ENCODE data around the gene ACADVL.

The ACADVL gene

DNA sequence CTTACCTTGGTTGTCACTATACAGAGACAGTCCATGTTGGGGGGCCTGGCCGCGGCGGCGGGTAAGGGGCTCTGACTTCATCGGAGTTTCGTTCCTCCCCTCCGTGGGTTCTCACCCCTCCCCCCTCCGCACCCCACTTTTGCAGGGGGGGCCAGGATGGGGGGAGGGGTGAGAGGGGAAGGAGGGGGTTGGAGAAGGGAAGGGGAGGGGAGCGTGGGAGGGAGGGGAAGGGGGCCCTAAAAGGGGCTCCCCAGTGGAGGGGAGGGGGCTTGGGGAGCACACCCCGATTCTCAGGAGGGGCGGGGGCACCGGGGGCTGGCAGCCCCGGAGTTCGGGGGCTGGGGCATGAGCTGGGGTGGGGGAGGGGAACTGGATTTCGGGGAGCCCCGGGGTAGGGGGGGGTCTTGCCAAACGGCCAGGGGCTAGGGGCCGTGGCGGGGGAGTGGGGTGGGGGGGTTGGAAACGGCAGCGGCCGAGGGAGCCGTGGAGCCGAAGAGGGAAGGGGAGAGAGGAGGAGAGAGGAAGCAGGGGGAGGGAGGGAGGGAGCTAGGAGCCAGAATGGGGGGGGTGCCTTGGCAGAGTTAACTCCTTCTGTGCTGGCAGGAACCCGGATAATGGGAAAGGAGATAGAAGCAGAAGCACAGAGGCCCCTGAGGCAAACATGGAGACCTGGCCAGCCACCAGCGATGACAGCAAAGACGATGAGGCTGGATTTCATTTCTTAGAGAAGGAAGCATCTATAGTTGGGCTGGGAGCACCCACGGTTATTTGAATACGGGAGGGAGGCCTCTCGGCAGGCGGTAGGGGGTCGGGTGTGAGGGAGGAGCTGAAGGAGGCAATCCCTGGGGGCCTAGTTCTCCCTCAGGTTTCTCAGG lies 2.4 kb upstream of the ACADVL start:
- DNase-seq = peak; percentile 26

DNA sequence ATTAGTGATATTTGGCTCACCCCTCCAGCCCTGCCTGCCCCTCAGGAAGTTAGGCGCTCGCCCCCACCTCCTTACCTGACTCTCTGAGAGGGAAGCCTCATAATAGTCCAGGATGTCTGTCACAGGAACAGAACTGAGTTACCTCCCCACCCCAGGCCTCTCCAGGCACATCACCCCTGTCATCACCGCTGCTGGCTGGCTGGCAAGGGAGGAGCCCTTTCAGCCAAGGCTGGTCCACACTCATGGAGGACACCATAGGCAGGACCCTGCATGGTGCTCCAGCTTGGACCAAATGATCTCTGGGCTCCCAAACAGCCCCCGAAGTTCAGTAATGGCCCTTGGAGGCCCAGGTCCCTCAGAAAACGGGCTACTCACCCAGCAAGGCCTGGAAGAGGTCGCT lies 1.6 kb upstream of the ACADVL start:
- DNase-seq = no peak

DNA sequence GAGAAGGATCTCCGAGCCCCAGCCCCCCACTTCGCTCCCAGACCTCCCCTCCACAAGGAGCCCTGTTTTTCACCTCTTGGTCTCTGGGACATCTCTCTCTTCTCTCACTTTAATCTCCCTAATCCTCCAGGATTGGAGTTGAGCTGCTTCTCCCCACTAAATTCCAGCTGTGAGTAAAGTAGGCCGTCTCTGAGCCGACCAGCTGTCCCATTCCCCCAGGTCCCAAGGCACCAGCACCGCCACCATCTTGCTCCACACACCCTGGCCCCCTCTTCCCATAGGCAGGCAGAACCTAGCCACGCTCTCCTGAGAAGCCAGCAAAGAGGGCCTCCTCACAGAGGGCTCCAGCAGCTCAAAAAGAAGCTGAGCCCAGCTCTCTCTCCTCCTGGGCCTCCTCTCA lies 980 bp upstream of the ACADVL start:
- DNase-seq = no peak

DNA sequence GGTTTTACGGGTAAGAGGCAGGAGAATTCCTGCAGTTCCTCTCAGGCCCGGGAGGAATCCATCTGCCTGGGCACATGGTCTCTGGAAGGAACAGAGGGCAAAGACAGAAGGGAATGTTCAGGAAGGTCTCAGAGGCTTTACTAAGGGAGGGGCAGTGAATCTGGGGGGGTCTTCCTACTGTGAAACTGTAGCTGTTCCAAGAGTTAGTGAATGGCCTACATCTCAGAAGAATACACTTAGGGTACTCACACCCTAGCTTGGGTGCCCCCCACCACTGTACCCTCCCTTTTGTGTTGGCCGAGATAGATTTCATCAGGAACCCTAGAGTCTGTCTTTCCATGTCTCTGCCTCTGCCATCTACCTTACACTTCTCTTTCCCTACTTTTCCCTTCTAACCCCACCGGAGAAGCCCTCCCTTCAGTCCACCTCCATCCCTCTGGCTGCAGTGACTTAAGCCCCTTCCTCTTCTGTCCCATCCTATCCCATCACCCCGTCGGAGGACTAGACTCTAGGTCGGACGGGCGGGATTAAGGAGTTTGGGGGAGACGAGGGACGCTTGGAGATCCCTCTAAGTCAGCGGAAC lies 418 bp upstream of the ACADVL start:
- no peak for DNase-seq

DNA sequence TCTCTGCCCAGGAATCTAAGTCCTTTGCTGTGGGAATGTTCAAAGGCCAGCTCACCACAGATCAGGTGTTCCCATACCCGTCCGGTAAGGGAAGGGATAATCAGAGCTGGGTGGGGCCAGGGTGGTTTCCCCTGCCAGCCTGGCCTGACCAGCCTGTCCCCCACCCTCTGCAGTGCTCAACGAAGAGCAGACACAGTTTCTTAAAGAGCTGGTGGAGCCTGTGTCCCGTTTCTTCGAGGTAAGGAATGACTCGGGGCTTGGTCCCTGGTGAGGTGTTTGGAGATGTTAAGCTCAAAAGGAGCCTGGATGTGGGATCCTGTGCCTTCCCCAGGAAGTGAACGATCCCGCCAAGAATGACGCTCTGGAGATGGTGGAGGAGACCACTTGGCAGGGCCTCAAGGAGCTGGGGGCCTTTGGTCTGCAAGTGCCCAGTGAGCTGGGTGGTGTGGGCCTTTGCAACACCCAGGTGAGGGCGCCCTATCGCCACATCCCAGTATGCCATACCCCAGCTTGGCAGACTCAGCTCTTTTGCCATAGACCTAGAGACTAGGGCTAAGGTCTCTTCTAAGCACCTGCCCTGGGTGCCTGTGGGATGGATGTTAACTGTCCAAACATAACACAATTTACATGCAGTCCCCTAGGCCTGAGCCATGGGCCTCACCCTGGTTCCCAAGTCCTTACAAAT lies 997 bp downstream of the ACADVL start:
- peak; percentile 71 for DNase-seq

DNA sequence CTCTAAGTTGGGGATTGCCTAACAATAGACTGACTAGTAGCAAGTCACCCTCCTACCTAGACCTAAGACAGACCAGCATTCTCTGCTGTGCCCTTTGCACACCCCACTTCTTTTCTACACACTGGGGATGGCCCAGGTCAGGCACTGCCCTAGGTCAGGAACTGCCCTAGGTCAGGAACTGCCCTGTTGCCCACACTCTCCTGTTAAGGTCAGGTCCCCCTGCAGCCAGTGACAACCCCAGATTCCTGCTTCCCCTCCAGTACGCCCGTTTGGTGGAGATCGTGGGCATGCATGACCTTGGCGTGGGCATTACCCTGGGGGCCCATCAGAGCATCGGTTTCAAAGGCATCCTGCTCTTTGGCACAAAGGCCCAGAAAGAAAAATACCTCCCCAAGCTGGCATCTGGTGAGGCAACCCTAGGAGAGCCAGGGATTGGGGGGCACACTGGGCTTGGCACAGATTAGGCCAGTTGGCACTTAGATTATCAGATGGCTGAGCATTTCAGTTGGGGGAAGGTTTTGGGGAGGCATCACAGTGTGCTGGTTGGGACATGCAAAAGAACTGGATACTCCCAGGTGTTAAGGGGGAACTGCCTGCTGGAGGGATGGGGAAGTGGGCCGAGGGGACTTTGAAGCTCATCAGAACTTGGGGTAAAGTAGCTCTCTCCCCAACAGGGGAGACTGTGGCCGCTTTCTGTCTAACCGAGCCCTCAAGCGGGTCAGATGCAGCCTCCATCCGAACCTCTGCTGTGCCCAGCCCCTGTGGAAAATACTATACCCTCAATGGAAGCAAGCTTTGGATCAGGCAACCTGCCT lies 1.7 kb downstream of the ACADVL start:
- no peak for DNase-seq

DNA sequence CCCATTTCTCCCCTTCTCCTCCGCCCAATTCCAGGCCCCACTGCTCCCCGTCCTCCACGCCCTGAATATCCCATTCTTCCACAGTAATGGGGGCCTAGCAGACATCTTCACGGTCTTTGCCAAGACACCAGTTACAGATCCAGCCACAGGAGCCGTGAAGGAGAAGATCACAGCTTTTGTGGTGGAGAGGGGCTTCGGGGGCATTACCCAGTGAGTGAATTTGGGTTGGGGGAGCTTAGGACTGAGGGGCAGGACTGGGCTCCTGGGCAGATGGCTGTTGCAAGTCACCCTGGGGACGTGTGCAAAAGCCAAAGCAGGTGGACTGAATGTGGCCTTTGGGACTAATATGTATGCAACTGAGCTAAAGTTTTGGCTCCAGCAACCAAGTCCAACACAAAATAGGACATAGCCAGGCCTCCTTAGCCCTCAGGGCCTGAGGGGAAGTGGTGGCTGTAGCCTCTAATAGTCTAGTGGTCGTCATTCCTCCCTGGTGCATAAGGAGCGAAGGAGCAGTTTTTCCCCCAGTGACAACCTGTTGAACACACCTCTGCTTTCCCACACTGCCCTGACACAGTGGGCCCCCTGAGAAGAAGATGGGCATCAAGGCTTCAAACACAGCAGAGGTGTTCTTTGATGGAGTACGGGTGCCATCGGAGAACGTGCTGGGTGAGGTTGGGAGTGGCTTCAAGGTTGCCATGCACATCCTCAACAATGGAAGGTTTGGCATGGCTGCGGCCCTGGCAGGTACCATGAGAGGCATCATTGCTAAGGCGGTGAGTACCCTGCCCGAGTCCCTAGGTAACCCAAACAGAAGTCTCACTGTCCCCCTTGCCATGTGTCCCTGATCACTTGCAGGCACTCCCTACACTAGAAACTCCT lies 2.6 kb downstream of the ACADVL start:
- no peak for DNase-seq

DNA sequence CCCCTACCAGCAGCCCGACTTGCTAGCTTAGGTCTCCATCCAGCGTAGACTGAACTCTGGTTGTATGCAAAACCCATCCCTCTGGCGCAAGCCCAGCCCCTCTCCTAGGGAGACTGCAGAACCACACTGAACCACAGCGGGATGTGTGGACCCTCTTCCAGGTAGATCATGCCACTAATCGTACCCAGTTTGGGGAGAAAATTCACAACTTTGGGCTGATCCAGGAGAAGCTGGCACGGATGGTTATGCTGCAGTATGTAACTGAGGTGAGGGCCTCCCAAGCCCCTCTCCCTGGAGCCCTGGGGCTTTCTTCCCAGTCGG lies 3.2 kb downstream of the ACADVL start:
- DNase-seq = no peak

DNA sequence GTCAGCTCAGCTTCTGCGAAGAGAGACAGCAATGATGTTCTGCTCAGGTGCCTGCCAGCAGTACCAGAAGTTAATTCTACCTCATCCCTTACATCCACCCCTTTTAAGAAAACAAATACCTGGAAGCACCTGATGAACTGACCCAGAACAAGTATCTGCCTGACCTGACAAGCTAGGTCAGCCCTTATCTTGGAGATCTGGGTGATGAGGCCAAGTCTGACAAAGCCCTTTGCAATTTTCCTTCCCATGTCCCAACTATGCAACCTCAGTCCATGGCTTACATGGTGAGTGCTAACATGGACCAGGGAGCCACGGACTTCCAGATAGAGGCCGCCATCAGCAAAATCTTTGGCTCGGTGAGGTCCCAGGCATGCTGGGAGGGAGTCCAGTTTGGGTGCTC lies 3.6 kb downstream of the ACADVL start:
- DNase-seq = no peak

DNA sequence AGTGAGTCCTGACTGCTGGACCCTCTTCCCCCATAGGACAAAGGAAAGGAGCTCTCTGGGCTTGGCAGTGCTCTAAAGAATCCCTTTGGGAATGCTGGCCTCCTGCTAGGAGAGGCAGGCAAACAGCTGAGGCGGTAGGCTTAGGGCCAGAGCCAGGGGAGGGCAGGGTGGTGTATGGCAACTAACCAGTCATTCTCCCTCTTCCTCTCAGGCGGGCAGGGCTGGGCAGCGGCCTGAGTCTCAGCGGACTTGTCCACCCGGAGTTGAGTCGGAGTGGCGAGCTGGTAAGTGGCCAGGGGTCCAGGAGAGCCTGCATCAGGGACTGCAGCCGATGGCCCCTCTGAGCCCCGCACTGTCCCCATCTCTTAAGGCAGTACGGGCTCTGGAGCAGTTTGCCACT lies 4.4 kb downstream of the ACADVL start:
- no peak for DNase-seq

DNA sequence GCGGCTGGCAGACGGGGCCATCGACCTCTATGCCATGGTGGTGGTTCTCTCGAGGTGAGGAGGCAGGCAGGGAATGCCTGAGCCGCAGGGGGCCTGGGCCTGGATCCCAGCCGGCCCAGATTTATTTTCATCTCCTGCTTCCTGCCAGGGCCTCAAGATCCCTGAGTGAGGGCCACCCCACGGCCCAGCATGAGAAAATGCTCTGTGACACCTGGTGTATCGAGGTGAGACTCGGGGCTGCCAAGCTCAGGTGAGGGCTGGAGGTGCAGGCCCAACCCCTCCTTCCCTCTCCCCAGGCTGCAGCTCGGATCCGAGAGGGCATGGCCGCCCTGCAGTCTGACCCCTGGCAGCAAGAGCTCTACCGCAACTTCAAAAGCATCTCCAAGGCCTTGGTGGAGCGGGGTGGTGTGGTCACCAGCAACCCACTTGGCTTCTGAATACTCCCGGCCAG lies 4.9 kb downstream of the ACADVL start:
- no peak for DNase-seq

DNA sequence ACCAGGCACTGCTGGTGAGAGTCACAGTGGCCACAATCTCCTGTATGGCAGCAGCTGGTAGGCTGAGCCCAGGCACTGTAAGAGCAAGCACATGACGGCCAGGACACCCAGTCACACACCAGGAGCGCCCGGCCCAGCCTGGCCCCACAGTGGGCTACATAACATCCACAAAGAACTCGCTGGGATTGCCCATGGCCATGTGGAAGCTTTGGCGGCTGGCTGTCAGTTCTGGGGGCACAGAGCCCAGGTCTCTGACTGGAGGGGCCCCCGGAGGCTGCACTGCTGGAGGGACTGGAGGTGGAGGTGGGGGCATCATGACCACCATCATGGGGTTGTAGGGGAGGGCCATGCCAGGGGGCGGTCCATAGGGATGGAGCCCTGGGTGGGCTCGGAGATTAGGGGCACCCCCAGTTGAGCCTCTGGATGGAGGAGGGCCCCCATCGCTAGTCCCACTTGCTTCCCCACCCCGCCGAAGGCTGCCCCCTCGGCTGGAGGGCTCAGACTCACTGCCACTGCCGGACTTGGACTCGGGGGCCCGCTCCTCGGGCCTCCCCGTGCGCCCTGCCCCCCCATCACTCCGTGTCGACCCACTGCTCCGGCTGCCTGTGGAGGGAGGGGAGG lies 6.1 kb downstream of the ACADVL start:
- DNase-seq = no peak

DNA sequence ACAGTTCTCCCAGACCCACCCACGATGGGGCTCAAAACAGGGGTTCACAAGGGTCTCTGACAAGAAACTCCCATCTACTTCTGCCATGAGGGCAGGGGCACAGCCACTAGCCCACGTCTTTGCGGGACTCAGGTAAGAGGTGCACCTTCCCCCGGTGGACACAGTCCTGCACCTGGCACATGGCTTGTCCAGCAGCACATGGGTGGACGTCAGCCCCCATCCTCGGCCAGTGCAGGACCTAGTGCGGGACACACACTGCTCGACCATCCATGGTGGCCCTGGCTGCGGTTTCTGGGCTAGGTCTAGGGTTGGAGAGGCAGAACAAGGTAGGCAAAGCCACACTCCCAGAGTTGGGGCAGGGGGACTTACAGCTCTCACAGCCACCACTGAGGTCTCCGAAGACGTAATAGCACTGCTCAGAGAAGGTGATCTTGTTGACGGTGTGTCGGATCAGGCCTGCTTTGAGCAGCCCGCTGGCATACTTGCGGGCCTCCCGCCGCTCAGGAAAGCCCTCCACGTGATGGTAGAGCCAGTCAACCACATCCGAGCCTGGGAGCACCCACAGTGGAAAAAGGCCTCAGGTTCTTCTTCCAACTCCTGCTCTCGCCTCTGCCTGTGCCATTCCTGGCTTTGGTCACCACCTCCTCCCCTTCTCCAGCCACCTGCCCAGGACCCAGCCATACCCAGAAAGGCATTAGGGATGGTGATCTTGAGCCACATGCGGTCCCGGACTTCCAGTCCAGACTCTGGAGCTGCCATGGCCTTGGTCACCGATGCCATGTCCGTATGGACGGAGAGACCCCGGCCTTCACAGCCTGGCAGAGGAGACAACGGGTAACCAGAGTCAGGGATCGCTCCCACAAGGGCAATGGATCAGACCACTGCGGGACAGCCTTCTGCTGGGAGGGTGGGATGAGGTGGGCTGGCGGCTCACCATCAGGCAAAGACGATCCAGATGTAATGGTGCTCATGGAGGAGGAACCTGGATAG lies 7.3 kb downstream of the ACADVL start:
- no peak for DNase-seq

DNA sequence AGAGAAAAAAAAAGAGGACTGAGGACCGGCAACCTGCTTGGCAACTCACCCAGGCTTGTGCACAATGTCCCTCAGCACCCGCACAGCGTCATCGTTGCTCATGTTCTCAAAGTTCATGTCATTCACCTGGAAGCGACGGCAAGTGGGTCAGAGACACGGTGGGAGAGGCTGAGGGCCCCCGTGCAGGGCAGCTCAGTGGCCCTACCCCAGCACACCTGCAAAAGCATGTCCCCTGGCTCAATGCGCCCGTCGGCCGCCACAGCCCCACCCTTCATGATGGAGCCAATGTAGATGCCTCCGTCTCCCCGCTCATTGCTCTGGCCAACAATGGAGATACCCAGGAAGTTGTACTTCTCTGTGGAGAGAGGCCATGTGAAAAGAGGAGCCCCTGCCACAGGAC lies 9.2 kb downstream of the ACADVL start:
- DNase-seq = no peak

DNA sequence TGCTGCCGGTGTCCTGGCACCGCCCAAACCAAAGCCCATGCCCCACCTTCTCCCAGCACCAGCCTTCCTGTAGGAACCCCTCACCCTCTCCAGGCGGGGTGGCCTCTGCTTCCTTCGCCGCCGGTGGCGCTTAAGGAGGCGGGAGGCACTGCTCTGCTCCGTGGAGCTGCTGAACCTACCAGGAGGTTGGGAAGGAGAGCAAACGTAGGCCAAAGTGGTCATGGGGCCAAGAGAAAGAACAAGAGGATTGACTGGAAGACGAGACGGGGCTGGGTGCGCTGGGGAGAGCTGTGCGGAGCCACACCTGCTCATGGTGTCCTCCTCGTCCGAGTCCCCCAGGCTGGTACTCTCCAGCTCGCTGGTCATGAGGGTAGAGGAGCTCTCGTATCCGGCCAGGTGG lies 9.8 kb downstream of the ACADVL start:
- DNase-seq = no peak

DNA sequence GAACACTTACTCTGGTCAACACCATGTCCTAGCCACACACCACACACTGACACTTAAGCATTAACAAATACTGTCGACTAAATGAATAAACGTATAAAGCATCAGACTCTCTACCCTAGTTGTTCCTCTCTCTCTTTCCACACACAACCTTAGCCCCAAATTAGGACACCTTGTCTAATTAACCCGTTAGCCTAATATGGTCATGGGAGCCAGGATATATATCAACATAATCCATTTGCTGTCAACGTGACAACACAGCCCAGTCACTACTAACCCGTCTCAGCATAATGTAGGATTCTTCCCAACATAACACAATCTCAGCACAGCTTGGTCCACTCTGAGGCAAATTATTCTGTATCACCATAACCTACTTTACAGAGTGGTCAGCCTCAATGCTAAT lies 12.4 kb downstream of the ACADVL start:
- DNase-seq = no peak

DNA sequence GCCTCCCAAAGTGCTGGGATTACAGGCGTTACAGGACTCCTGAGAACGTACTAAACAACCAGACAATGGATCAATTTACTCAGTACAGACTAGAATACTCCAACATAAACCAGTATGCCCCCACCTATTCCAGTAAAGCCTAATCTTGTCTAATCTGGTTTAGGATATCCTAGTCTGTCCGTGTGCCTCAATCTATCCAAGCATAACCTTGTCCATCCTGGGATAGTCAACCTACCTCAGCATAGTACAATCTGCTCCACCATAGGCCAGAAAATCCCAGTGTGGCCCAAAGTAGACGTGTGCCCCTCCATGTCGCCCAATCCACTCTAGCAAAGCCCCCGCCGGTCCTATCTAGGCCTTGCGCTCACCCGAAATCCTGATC lies 14.0 kb downstream of the ACADVL start:
- DNase-seq = no peak

DNA sequence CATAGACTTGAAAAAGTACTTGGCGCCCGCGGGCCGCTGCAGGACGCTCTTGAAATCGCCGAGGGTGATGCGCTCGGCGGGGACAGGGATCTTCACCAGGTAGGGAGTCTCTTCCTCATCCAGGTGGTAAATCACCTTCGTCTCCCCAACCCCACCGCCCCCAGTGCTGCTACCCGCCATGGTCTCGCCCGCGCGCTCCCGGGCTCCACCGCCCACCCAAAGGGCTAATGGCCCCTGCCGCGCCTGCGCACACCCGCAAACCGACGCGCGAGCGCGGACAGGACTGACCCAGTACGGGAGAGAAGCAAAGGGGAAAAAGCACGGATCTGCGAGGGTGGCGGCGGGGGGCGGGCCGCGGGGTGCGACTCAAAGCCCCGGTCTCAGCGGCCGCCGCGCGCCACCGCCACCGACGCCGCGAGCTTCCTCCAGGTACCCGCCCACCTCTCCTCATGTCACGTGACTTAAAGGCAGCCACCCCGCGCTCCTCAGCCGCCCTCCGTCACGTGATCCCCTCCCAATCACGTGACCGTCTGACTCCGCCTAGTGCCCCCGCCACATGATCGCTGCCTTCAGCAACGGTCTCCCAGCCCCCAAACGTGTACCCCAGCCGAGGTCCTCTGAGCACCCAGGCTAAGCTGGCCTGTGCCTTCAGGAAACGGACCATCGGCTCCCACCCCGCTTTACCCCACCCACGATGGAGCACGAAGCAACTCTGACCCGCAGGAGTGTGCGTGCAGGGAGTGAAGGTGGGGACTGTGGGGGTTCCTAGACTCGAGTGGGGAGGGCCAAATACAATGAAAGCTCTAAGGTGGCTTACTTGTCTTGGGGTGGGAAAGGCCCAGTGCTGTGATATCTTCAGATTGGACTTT lies 14.6 kb downstream of the ACADVL start, which contains the start of gene DVL2:
Gene DVL2 (minus strand): TSS at position 435 of the 869 bp plus-strand sequence. CDS start 255 bp downstream, at position 180.
- peak; percentile 96 for DNase-seq

Data from CD4-positive, alpha-beta T cell treated with Interleukin-12 subunit alpha and Interleukin-12 subunit beta, for 1 hour (primary cell).